OCI-LY3 (cell line): Measurements from ENCODE around the gene TMEM212.

Experiments
- H2AFZ ChIP-seq: fragments of 200-600, 300-600 bp; shearing (Covaris generic); 2 replicates; pipeline ENCODE4 v1.6.0; 2014; ENCODE audit warnings: antibody characterized with exemption, low read depth, low read length
- H3K27ac ChIP-seq: fragments of 200-600, 300-600 bp; sonication (generic); 2 replicates; pipeline ENCODE4 v1.5.1; 2014; ENCODE audit warnings: mild to moderate bottlenecking, low read length, moderate library complexity, mixed read lengths
- H3K27me3 ChIP-seq: fragments of 200-600, 300-600 bp; sonication (generic); 2 replicates; pipeline ENCODE4 v1.6.1; 2014; ENCODE audit warnings: low read depth, low read length, mixed read lengths
- H3K36me3 ChIP-seq: fragments of 200-600, 300-600 bp; sonication (generic); replicated peaks from 2 replicates; pipeline ENCODE3; 2014; ENCODE audit warnings: low read depth, low read length, mixed read lengths
- H3K4me1 ChIP-seq: fragments of 300-600, 200-600 bp; sonication (generic); 2 replicates; pipeline ENCODE4 v1.6.1; 2014; ENCODE audit warnings: low read length, mixed read lengths
- H3K4me2 ChIP-seq: fragments of 200-600, 300-600 bp; sonication (generic); 2 replicates; pipeline ENCODE4 v1.6.1; 2014; ENCODE audit warnings: low read length, mixed read lengths
- H3K4me3 ChIP-seq: fragments of 300-600, 200-600 bp; sonication (generic); 2 replicates; pipeline ENCODE4 v1.5.1; 2014; ENCODE audit warnings: antibody characterized with exemption, mild to moderate bottlenecking, low read length, moderate library complexity
- H3K79me2 ChIP-seq: fragments of 300-600, 200-600 bp; shearing (Covaris generic); 2 replicates; pipeline ENCODE4 v1.6.1; 2014; ENCODE audit warnings: mild to moderate bottlenecking, low read length, mixed read lengths
- H3K9ac ChIP-seq: fragments of 300-600, 200-600 bp; shearing (Covaris generic); 2 replicates; pipeline ENCODE4 v1.6.0; 2014; ENCODE audit warnings: mild to moderate bottlenecking, low read length, moderate library complexity
- H3K9me3 ChIP-seq: fragments of 200-600, 300-600 bp; shearing (Covaris generic); 2 replicates; pipeline ENCODE4 v1.6.1; 2014; ENCODE audit warnings: low read length, mixed read lengths; ENCODE audit not compliant: insufficient read depth
- H4K20me1 ChIP-seq: fragments of 200-600, 300-600 bp; sonication (generic); 2 replicates; pipeline ENCODE4 v1.6.1; 2016; ENCODE audit warnings: low read length, mixed read lengths; ENCODE audit not compliant: insufficient read depth
- EZH2phosphoT487 ChIP-seq: fragments of 200-600 bp; shearing (Covaris generic); IDR thresholded peaks from 2 replicates; pipeline ENCODE4 v1.6.1; 2018; ENCODE audit warnings: antibody characterized with exemption, mixed run types, low read depth
- TF ChIP-seq, protein P1 (sequence below): fragments of 200-600, 300-600 bp; sonication (generic); IDR thresholded peaks from 2 replicates; pipeline ENCODE4 v1.5.1; 2014; ENCODE audit warnings: antibody characterized with exemption, low read length, low read depth

The TMEM212 gene

DNA sequence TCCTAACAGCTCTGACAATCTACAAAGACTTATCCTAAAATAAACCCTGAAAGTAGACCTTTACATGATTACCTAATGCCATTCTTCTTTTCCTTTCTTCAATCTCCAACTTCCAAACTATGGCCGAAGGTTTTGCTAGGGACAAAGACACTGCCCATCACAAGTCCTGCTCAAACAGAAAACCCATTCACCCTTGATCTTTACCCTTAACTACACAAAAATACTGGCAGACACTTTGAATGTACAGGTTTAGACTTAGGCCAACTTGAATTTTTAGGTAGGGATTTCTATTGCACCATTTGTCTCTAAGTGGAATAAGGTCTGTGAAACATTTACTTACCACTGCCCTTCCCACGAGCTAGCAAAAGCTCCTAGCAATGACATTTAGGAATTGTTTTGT is 64.6 kb downstream of the TMEM212 start:
- TF ChIP-seq, protein P1, sequence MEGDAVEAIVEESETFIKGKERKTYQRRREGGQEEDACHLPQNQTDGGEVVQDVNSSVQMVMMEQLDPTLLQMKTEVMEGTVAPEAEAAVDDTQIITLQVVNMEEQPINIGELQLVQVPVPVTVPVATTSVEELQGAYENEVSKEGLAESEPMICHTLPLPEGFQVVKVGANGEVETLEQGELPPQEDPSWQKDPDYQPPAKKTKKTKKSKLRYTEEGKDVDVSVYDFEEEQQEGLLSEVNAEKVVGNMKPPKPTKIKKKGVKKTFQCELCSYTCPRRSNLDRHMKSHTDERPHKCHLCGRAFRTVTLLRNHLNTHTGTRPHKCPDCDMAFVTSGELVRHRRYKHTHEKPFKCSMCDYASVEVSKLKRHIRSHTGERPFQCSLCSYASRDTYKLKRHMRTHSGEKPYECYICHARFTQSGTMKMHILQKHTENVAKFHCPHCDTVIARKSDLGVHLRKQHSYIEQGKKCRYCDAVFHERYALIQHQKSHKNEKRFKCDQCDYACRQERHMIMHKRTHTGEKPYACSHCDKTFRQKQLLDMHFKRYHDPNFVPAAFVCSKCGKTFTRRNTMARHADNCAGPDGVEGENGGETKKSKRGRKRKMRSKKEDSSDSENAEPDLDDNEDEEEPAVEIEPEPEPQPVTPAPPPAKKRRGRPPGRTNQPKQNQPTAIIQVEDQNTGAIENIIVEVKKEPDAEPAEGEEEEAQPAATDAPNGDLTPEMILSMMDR = no peak
- TF ChIP-seq EZH2phosphoT487 = no peak
- Histone ChIP-seq H3K36me3 (no peaks in the 10 kb centered on the region), H3K4me2 (no peak overlapping the region), H3K9ac (no peak overlapping the region), H3K4me3 (no peak overlapping the region), H3K4me1 (no peaks in the 10 kb centered on the region), H2AFZ (no peak overlapping the region), H3K27me3 (0 out of 2 replicates have a peak, but pooled peaks cover 4% of the 10 kb centered on the region), H3K79me2 (no peaks in the 10 kb centered on the region), H4K20me1 (no peaks in the 10 kb centered on the region), H3K27ac (no peak overlapping the region), H3K9me3 (no peaks in the 10 kb centered on the region)

- TF ChIP-seq, protein P1 = no peak
- no peak for TF ChIP-seq EZH2phosphoT487
- no peak overlapping the region for H3K9ac ChIP-seq
- no peaks in the 10 kb centered on the region for H3K79me2 ChIP-seq
These were observed 65.6 kb downstream of the TMEM212 start for GRCh38 chr3:171908731-171909130.

More at GRCh38 chr3:171908731-171909130, 65.6 kb downstream of the TMEM212 start:
- 0 out of 2 replicates have a peak, but pooled peaks cover 4% of the 10 kb centered on the region for H3K27me3 ChIP-seq
- no peaks in the 10 kb centered on the region for H3K9me3 ChIP-seq
- no peak overlapping the region for H3K27ac ChIP-seq
- no peak overlapping the region for H2AFZ ChIP-seq
- H3K4me2 ChIP-seq = no peak overlapping the region
- no peak overlapping the region for H3K4me3 ChIP-seq
- no peaks in the 10 kb centered on the region for H3K36me3 ChIP-seq
- no peaks in the 10 kb centered on the region for H4K20me1 ChIP-seq
- no peaks in the 10 kb centered on the region for H3K4me1 ChIP-seq
